HG02571 (cell line): ENCODE measurements around the gene FZD7.

Source experiments
- ATAC-seq: cut with Tn5 transposase; IDR thresholded peaks from one replicate; pipeline ENCODE4 v1.9.1; 2021; ENCODE audit warnings: mild to moderate bottlenecking, moderate library complexity; ENCODE audit not compliant: unreplicated experiment

The FZD7 gene

GRCh38 chr2:202036601-202037037, 3.0 kb downstream of the FZD7 start:
- ATAC-seq = no peak

GRCh38 chr2:202037086-202037485, 3.4 kb downstream of the FZD7 start:
- no peak for ATAC-seq

- ATAC-seq = no peak
Observed at GRCh38 chr2:202038471-202039277, 5.0 kb downstream of the FZD7 start.

- no peak for ATAC-seq
Observed at GRCh38 chr2:202039278-202040078, 5.8 kb downstream of the FZD7 start.

GRCh38 chr2:202040079-202040844, 6.6 kb downstream of the FZD7 start:
- no peak for ATAC-seq

GRCh38 chr2:202042444-202042843, 8.8 kb downstream of the FZD7 start:
- ATAC-seq = no peak

GRCh38 chr2:202043475-202043874, 9.8 kb downstream of the FZD7 start:
- no peak for ATAC-seq

GRCh38 chr2:202044777-202045176, 11.1 kb downstream of the FZD7 start:
- ATAC-seq = no peak

- ATAC-seq = no peak
Observed at GRCh38 chr2:202046572-202046971, 12.9 kb downstream of the FZD7 start.

GRCh38 chr2:202049092-202049728, 15.6 kb downstream of the FZD7 start:
- no peak for ATAC-seq

- ATAC-seq = no peak
Observed at GRCh38 chr2:202049840-202050239, 16.2 kb downstream of the FZD7 start.

- ATAC-seq = no peak
Observed at GRCh38 chr2:202050652-202051051, 17.0 kb downstream of the FZD7 start.

- no peak for ATAC-seq
Observed at GRCh38 chr2:202051499-202052161, 18.0 kb downstream of the FZD7 start.

- ATAC-seq = no peak
Observed at GRCh38 chr2:202052235-202052634, 18.6 kb downstream of the FZD7 start.

GRCh38 chr2:202054679-202055078, 21.0 kb downstream of the FZD7 start:
- ATAC-seq = no peak

GRCh38 chr2:202056611-202057010, 23.0 kb downstream of the FZD7 start:
- no peak for ATAC-seq

GRCh38 chr2:202060218-202060617, 26.6 kb downstream of the FZD7 start:
- ATAC-seq = no peak

- ATAC-seq = no peak
Observed at GRCh38 chr2:202061695-202062094, 28.0 kb downstream of the FZD7 start.

- no peak for ATAC-seq
Observed at GRCh38 chr2:202064171-202064880, 30.7 kb downstream of the FZD7 start.

GRCh38 chr2:202064881-202065230, 31.2 kb downstream of the FZD7 start:
- no peak for ATAC-seq
